HCT116 (cell line): ENCODE results near the gene CRB1. TPM values are rescaled to one million over a fixed set of nuclear protein-coding genes. Genes with fewer than 3 reads are reported as not detected.
A peak's percentile ranks its signal among the peaks of the same experiment; 100 is the strongest.

Experiments used
- ATAC-seq: fragments of 200-7000 bp; cut with Tn5 transposase; 2 replicates; pipeline ENCODE4 v1.9.1; 2020; ENCODE audit warnings: mild to moderate bottlenecking, moderate library complexity
- BruUV-seq: library from RNA; stranded (reverse); fragments of 400-500 nt; replicated peaks from 2 replicates; lab custom pipeline; 2021; lab: Mats Ljungman, UMichigan
- CTCF ChIA-PET: fragments of 300-600 bp; sonication (Branson Sonifier 250); formaldehyde crosslinking; loops from one replicate; lab custom pipeline; 2021; ENCODE audit warnings: antibody characterized with exemption; lab: Charles Lee
- POLR2A ChIA-PET: fragments of 300-600, 350-600 bp; sonication (Branson Sonifier 250); formaldehyde crosslinking; loops from one replicate; lab custom pipeline; 2021; ENCODE audit warnings: antibody characterized with exemption; lab: Charles Lee
- RAD21 ChIA-PET, 2 experiments: fragments of 300-600 bp; sonication (Branson Sonifier 250); formaldehyde crosslinking; loops; one replicate each; lab custom pipeline; 2023; ENCODE audit warnings: low total read pairs in 2 of 2; ENCODE audit not compliant: uncharacterized antibody in 2 of 2, unreplicated experiment in 2 of 2, low non-redundant PET in 1 of 2; lab: Charles Lee
- DNase-seq: peaks from one replicate; pipeline ENCODE4 v3.0.0-alpha.2; 2010; ENCODE audit warnings: low read depth, low spot score
- H2AFZ ChIP-seq: fragments of 200-600 bp; shearing (Covaris generic), sonication (generic); 2 replicates; pipeline ENCODE4 v1.6.1; 2017; ENCODE audit warnings: low read depth, mixed run types, mixed read lengths, antibody characterized with exemption, low read length; ENCODE audit not compliant: poor library complexity, severe bottlenecking
- H3K27ac ChIP-seq: 2 replicates; pipeline ENCODE4 v1.5.1; 2012; ENCODE audit warnings: low read depth, low read length
- H3K27me3 ChIP-seq: fragments of 200-600 bp; sonication (generic); 2 replicates; pipeline ENCODE4 v1.6.1; 2016; ENCODE audit warnings: mixed run types, low read length, mixed read lengths; ENCODE audit not compliant: insufficient read depth
- H3K36me3 ChIP-seq, 2 experiments: fragments of 200-500 bp in 1 of 2; fragments of 200-600 bp in 1 of 2; sonication (Bioruptor generic) in 1 of 2; sonication (generic) in 1 of 2; 2 replicates each; pipeline versions ENCODE4 v1.5.1 to v1.6.1; 2014 to 2016; ENCODE audit warnings: low read length in 2 of 2, inconsistent platforms in 1 of 2, mixed read lengths in 1 of 2, mixed run types in 1 of 2; ENCODE audit not compliant: insufficient read depth in 2 of 2, control insufficient read depth in 1 of 2
- H3K4me1 ChIP-seq, 2 experiments: fragments of 200-600 bp in 1 of 2; sonication (generic) in 1 of 2; 2 replicates each; pipeline versions ENCODE4 v1.5.1 to v1.6.1; 2012 to 2017; ENCODE audit warnings: low read length in 2 of 2, inconsistent platforms in 1 of 2, mild to moderate bottlenecking in 1 of 2, mixed read lengths in 1 of 2, mixed run types in 1 of 2, moderate library complexity in 1 of 2; ENCODE audit not compliant: insufficient read depth in 2 of 2, control insufficient read depth in 1 of 2
- H3K4me2 ChIP-seq: fragments of 200-600 bp; sonication (generic); 2 replicates; pipeline ENCODE4 v1.6.1; 2017; ENCODE audit warnings: mixed run types, low read length, mixed read lengths
- H3K4me3 ChIP-seq, 2 experiments: fragments of 200-600 bp in 1 of 2; sonication (generic) in 1 of 2; replicated peaks in 1 of 2; 2 replicates each; pipeline ENCODE4 v1.5.1; 2011 to 2016; ENCODE audit warnings: low read length in 2 of 2, control low read depth in 1 of 2, low read depth in 1 of 2, mild to moderate bottlenecking in 1 of 2, mixed read lengths in 1 of 2, mixed run types in 1 of 2
- H3K79me2 ChIP-seq: fragments of 200-600 bp; sonication (generic); 2 replicates; pipeline ENCODE4 v1.6.1; 2017; ENCODE audit warnings: mild to moderate bottlenecking, mixed run types, low read length, moderate library complexity, mixed read lengths; ENCODE audit not compliant: insufficient read depth
- H3K9ac ChIP-seq: fragments of 200-600 bp; sonication (generic); 2 replicates; pipeline ENCODE4 v1.6.1; 2016; ENCODE audit warnings: low read length, mixed read lengths
- H3K9me2 ChIP-seq: fragments of 200-600 bp; sonication (generic), shearing (Covaris generic); 2 replicates; pipeline ENCODE4 v1.6.1; 2017; ENCODE audit warnings: mixed run types, mild to moderate bottlenecking, moderate library complexity; ENCODE audit not compliant: insufficient read depth
- H3K9me3 ChIP-seq, 2 experiments: fragments of 200-500 bp in 1 of 2; fragments of 200-600 bp in 1 of 2; sonication (Bioruptor generic) in 1 of 2; sonication (generic) in 1 of 2; 2 replicates each; pipeline ENCODE4 v1.6.1; 2014 to 2017; ENCODE audit warnings: low read length in 2 of 2, mixed read lengths in 2 of 2, inconsistent platforms in 1 of 2, low read depth in 1 of 2, mild to moderate bottlenecking in 1 of 2, mixed run types in 1 of 2, moderate library complexity in 1 of 2; ENCODE audit not compliant: control insufficient read depth in 1 of 2, insufficient read depth in 1 of 2
- H4K20me1 ChIP-seq: fragments of 200-600 bp; sonication (generic), shearing (Covaris generic); 2 replicates; pipeline ENCODE4 v1.6.1; 2017; ENCODE audit warnings: mixed run types, mild to moderate bottlenecking, moderate library complexity; ENCODE audit not compliant: insufficient read depth
- CBX3 ChIP-seq: IDR thresholded peaks from 2 replicates; pipeline ENCODE4 v1.6.1; 2012; ENCODE audit warnings: low read depth
- CEBPB ChIP-seq: IDR thresholded peaks from 2 replicates; pipeline ENCODE4 v1.6.1; 2012; ENCODE audit warnings: low read depth
- CTCF ChIP-seq, 3 experiments: fragments of 200-600 bp in 1 of 3; sonication (generic) in 1 of 3; IDR thresholded peaks in 2 of 3; conservative IDR thresholded peaks in 1 of 3; 2 replicates each; pipeline ENCODE4 v1.5.1; 2012 to 2017; ENCODE audit warnings: low read depth in 2 of 3, low read length in 2 of 3, antibody characterized with exemption in 1 of 3, borderline replicate concordance in 1 of 3, control low read depth in 1 of 3, mild to moderate bottlenecking in 1 of 3, mixed read lengths in 1 of 3, mixed run types in 1 of 3, moderate library complexity in 1 of 3; ENCODE audit not compliant: insufficient read depth in 1 of 3
- EZH2phosphoT487 ChIP-seq: fragments of 200-600 bp; IDR thresholded peaks from 2 replicates; pipeline ENCODE4 v1.6.1; 2018; ENCODE audit warnings: antibody characterized with exemption, borderline replicate concordance
- FOSL1 ChIP-seq: IDR thresholded peaks from 2 replicates; pipeline ENCODE4 v1.6.1; 2012; ENCODE audit warnings: low read depth
- JUND ChIP-seq: IDR thresholded peaks from 2 replicates; pipeline ENCODE4 v1.6.1; 2012
- POLR2AphosphoS5 ChIP-seq: IDR thresholded peaks from 2 replicates; pipeline ENCODE4 v1.6.1; 2011; ENCODE audit warnings: mild to moderate bottlenecking, low read depth, low read length, moderate library complexity
- RAD21 ChIP-seq: IDR thresholded peaks from 2 replicates; pipeline ENCODE4 v1.6.1; 2012; ENCODE audit warnings: low read depth, mild to moderate bottlenecking
- REST ChIP-seq: IDR thresholded peaks from 2 replicates; pipeline ENCODE4 v1.6.1; 2012; ENCODE audit warnings: low read depth
- SP1 ChIP-seq: IDR thresholded peaks from 2 replicates; pipeline ENCODE4 v1.6.1; 2012; ENCODE audit warnings: low read depth
- intact Hi-C: fragments of 100-400 bp; cut with micrococcal nuclease; formaldehyde crosslinking; loops from 2 replicates; pipeline ENCODE4 v1.10.0; 2022
- total RNA-seq: library from RNA; stranded (reverse); gene quantifications from one replicate; pipeline ENCODE4 v1.2.1, GENCODE V29; 2021; ENCODE audit not compliant: unreplicated experiment

CRB1 gene
- total RNA-seq, 1 experiment from 2014 or later = 0.07 TPM

GRCh38 chr1:197321811-197322210, 53.8 kb downstream of the CRB1 start:
- Histone ChIP-seq H3K79me2 (no peaks in the 10 kb centered on the region), H3K9me3 (no peaks in the 10 kb centered on the region), H3K9me2 (peaks cover 3% of the 10 kb centered on the region; the same call in 1 of the 2 replicates), H4K20me1 (no peaks in the 10 kb centered on the region), H2AFZ (no peak overlapping the region), H3K36me3 (no peaks in the 10 kb centered on the region), H3K27ac (no peak overlapping the region), H3K4me3 (no peak overlapping the region), H3K4me1 (no peaks in the 10 kb centered on the region), H3K27me3 (no peaks in the 10 kb centered on the region), H3K4me2 (no peak overlapping the region), H3K9ac (no peak overlapping the region)
- TF ChIP-seq CEBPB = no peak
- no peak for TF ChIP-seq JUND
- no peak for TF ChIP-seq FOSL1
- TF ChIP-seq SP1 = no peak
- TF ChIP-seq CBX3 = no peak
- TF ChIP-seq EZH2phosphoT487 = no peak
- TF ChIP-seq POLR2AphosphoS5 = no peak
- ChIA-PET POLR2A (no interaction called here), RAD21 (no interaction called here), CTCF (no interaction called here)
- ATAC-seq (no peak), DNase-seq (no peak)
- no TSS peak for BruUV-seq
- intact Hi-C loops = no loop called here

- ATAC-seq (peak; percentile 53; the same call in 1 of the 2 replicates), DNase-seq (no peak)
- H3K27ac ChIP-seq = no peak overlapping the region
- no peaks in the 10 kb centered on the region for H4K20me1 ChIP-seq
- intact Hi-C loops = loop anchor here (2.0 to 5.0 kb wide), 2 partner anchors 29 to 1139 kb away; no protein-coding TSS in a partner anchor
- no peaks in the 10 kb centered on the region for H3K79me2 ChIP-seq
- H3K9ac ChIP-seq = no peak overlapping the region
- H3K4me3 ChIP-seq = no peak overlapping the region
- peak overlapping the region; percentile 40; the same call in 1 of the 2 replicates for H3K4me2 ChIP-seq
- no peaks in the 10 kb centered on the region for H3K9me3 ChIP-seq
- no TSS peak for BruUV-seq
- RAD21 ChIA-PET = no interaction called here
- CTCF ChIA-PET = interaction anchor here (0.6 to 1.2 kb wide), 2 partner anchors 29 to 62 kb away, joined by 3 to 4 read pairs; no protein-coding TSS in a partner anchor
- peak overlapping the region; percentile 60 for H2AFZ ChIP-seq
- H3K27me3 ChIP-seq = no peaks in the 10 kb centered on the region
- TF ChIP-seq REST (no peak), POLR2AphosphoS5 (no peak), RAD21 (peak; percentile 58), CTCF (IDR thresholded peaks at IDR 0.05 in 2 of 3, conservative IDR thresholded peaks at IDR 0.05 in 1 of 3; ENCODE audit: borderline replicate concordance in 1 of 3, insufficient read depth in 1 of 3, low read depth in 2 of 3, low read length in 2 of 3) (peak; percentile 33 to 66 (median 55); a peak in 5 of 6 replicates)
- no peaks in the 10 kb centered on the region for H3K4me1 ChIP-seq
- POLR2A ChIA-PET = no interaction called here
- H3K36me3 ChIP-seq = no peaks in the 10 kb centered on the region
- no peaks in the 10 kb centered on the region for H3K9me2 ChIP-seq
Measured at GRCh38 chr1:197327776-197328364, 59.8 kb downstream of the CRB1 start.
